SK-N-MC (cell line): ENCODE data around the gene CST9.

Experiments used
- EZH2 ChIP-seq: fragments of 200-600 bp; sonication (generic); IDR thresholded peaks from one replicate; pipeline ENCODE4 v1.6.1; 2017; ENCODE audit warnings: antibody characterized with exemption
- POLR2AphosphoS5 ChIP-seq: IDR thresholded peaks from 2 replicates; pipeline ENCODE4 v1.6.1; 2012; ENCODE audit warnings: mild to moderate bottlenecking, low read depth, low read length, borderline replicate concordance

DNA sequence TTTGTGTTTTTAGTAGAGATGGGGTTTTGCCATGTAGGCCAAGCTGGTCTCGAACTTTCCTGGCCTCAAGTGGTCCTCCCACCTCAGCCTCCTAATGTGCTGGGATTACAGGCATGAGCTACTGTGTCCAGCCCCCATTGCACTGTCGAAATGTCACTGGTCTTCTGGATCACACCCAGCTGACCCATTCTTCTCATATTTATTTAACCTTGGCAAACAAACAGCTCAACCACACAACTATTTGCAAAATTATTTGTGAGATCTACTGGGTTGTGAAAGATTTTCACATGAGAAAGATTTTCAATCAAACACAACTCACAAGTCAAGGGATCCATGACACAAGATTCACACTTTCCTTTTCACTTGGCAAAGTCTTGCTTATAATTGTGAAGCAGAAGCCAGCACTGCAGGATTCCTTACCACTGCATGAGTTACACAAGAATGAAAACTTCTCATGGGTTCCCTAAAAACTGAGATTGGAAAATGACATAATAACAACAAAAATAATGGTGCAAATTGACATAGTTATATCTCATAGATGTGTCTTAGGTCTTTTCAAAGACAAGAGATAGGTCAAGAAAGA, 35.4 kb downstream of the CST9 start:
- TF ChIP-seq EZH2: no peak
- no peak for TF ChIP-seq POLR2AphosphoS5
